Measurements from ENCODE around the gene TLX1. TPM values are rescaled to one million over a fixed set of nuclear protein-coding genes. Genes with fewer than 3 reads are reported as not detected.

The TLX1 gene
- polyA plus RNA-seq, 2 of the 4 experiments (the other 2 are of a cell fraction), result 0.06 TPM; not detected in 1

- CTCF ChIA-PET, result interaction anchor here (0.6 to 2.7 kb wide), 8 partner anchors 8 to 732 kb away, joined by 3 to 11 read pairs (median 4); no protein-coding TSS in a partner anchor
- no peak for DNase-seq (ENCODE audit: low read depth in 1 of 2, low spot score in 1 of 2)
- FAIRE-seq, result no peak
- H3K4me3 ChIP-seq, result no peak overlapping the region
- no peak for ATAC-seq
- H3K4me2 ChIP-seq, result no peak overlapping the region
- no peak for TF ChIP-seq BHLHE40 (IDR thresholded peaks at IDR 0.05; ENCODE audit: low read depth, low read length)
- H3K4me1 ChIP-seq, result no peaks in the 10 kb centered on the region
- H3K9me3 ChIP-seq, result no peaks in the 10 kb centered on the region
- H3K27ac ChIP-seq, result no peak overlapping the region
- WGBS (ENCODE audit: missing lambda C conversion rate), result 26% methylated on average over 2 of the region's 2 CpGs
- POLR2A ChIA-PET, result no interaction called here
Observed at GRCh38 chr10:101166430-101166829, 35.3 kb downstream of the TLX1 start.

GRCh38 chr10:101172741-101173140, 41.6 kb downstream of the TLX1 start:
- FAIRE-seq (no peak), ATAC-seq (no peak), DNase-seq (ENCODE audit: low read depth in 1 of 2, low spot score in 1 of 2) (no peak)
- Histone ChIP-seq H3K27ac (no peak overlapping the region), H3K4me2 (no peak overlapping the region), H3K4me1 (no peaks in the 10 kb centered on the region), H3K9me3 (peaks cover 47% of the 10 kb centered on the region), H3K4me3 (no peak overlapping the region)
- ChIA-PET POLR2A (no interaction called here), CTCF (interaction anchor here (0.7 to 3.1 kb wide), 6 partner anchors 11 to 397 kb away, joined by 4 to 12 read pairs (median 6); no protein-coding TSS in a partner anchor)
- 0% methylated on average over 2 of the region's 2 CpGs for WGBS (ENCODE audit: missing lambda C conversion rate)
- TF ChIP-seq TFCP2L1 (CRISPR knock-in tag; IDR thresholded peaks at IDR 0.05) (no peak), HOXB13 (CRISPR knock-in tag; IDR thresholded peaks at IDR 0.05; ENCODE audit: low read depth) (no peak)

- H3K27ac ChIP-seq, result no peak overlapping the region
- H3K4me3 ChIP-seq, result no peak overlapping the region
- 89% methylated on average over 2 of the region's 2 CpGs for WGBS (ENCODE audit: missing lambda C conversion rate)
- H3K4me1 ChIP-seq, result no peaks in the 10 kb centered on the region
- no peak for ATAC-seq
- DNase-seq (ENCODE audit: low read depth in 1 of 2, low spot score in 1 of 2), result no peak
- CTCF ChIA-PET, result interaction anchor here (1.4 to 3.1 kb wide), 4 partner anchors 13 to 40 kb away, joined by 6 to 12 read pairs (median 7); no protein-coding TSS in a partner anchor
- FAIRE-seq, result no peak
- H3K9me3 ChIP-seq, result peaks cover 47% of the 10 kb centered on the region
- TF ChIP-seq NR3C1 (IDR thresholded peaks at IDR 0.05) (no peak), E2F6 (IDR thresholded peaks at IDR 0.05; ENCODE audit: borderline replicate concordance, low read depth) (no peak), HOXB13 (CRISPR knock-in tag; IDR thresholded peaks at IDR 0.05; ENCODE audit: low read depth) (no peak), HOXA7 (CRISPR knock-in tag; IDR thresholded peaks at IDR 0.05) (no peak), RARB (CRISPR knock-in tag; IDR thresholded peaks at IDR 0.05) (no peak), MAZ (IDR thresholded peaks at IDR 0.05; ENCODE audit: borderline replicate concordance, low read depth, low read length) (no peak), PHF8 (IDR thresholded peaks at IDR 0.05; ENCODE audit: borderline replicate concordance, low read depth) (no peak)
- H3K4me2 ChIP-seq, result no peak overlapping the region
- POLR2A ChIA-PET, result no interaction called here
Observed at GRCh38 chr10:101174319-101174718, 43.2 kb downstream of the TLX1 start.

- no peak overlapping the region for H3K4me3 ChIP-seq
- 51% methylated on average over 4 of the region's 4 CpGs for WGBS (ENCODE audit: missing lambda C conversion rate)
- no peak for ATAC-seq
- no peaks in the 10 kb centered on the region for H3K4me1 ChIP-seq
- no peak overlapping the region for H3K27ac ChIP-seq
- H3K4me2 ChIP-seq, result no peak overlapping the region
- ChIA-PET CTCF (interaction anchor here (0.6 to 1.0 kb wide), 2 partner anchors 15 to 17 kb away, joined by 3 read pairs; no protein-coding TSS in a partner anchor), POLR2A (no interaction called here)
- TF ChIP-seq JUN (IDR thresholded peaks at IDR 0.05) (no peak), RAD21 (conservative IDR thresholded peaks at IDR 0.05 in 1 of 2, IDR thresholded peaks at IDR 0.05 in 1 of 2) (no peak), ZSCAN20 (CRISPR knock-in tag; IDR thresholded peaks at IDR 0.05) (no peak), KDM5A (IDR thresholded peaks at IDR 0.05) (no peak), ESRRA (IDR thresholded peaks at IDR 0.05; ENCODE audit: borderline replicate concordance, low read length) (no peak), POLR2A (IDR thresholded peaks at IDR 0.05; ENCODE audit: low read length) (no peak), FOSB (CRISPR knock-in tag; IDR thresholded peaks at IDR 0.05) (no peak), CTCF (IDR thresholded peaks at IDR 0.05) (no peak)
- FAIRE-seq, result no peak
- peaks cover 47% of the 10 kb centered on the region for H3K9me3 ChIP-seq
- no peak for DNase-seq (ENCODE audit: low read depth in 1 of 2, low spot score in 1 of 2)
Observed at GRCh38 chr10:101176577-101176976, 45.5 kb downstream of the TLX1 start.

Measured in A549 (cell line).